NCI-H524 (cell line): ENCODE results near the gene MPRIP.

Source experiments
- DNase-seq, 2 experiments: peaks; one replicate each; lab custom pipeline; 2025; lab: John Stamatoyannopoulos, UW

MPRIP gene

DNA sequence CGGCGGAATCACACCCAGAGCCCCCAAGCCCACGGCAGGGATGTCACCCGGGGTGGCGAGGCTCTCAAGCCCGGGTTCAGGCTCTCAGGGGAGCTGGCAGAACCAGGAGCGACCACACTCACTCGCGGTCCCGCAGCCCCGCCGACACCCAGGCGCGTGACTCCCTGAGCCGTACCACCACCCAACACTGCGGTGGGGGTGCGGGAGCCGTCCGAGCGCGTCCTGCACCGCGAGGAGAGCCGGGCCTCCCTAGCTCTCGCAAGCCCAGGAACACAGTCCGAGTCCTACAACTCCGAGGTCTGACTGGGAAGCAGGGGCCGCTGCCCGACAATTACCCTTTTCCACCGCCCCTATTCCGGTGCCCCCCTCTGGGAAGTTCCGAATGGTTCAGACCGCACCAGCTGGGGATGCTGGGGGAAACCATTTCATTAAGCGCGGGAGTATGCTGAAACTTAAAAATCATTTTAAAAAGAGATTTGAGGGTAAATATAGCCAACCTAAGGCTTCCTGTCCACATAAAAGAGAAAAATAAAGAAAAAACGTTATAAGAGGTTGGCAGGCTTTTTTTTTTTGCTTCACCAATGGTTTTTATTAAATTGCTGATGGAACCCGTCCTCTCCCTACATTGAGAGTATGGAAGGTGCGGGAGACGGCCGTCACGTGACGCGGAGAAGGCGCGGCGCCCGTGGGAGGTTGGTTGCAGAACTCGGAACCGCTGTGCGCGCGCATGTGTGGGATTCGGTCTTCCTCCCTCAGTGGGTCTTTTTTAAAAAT lies 195.0 kb downstream of the MPRIP start, which contains the start of gene FLCN:
FLCN (minus strand) TSS at position 143 of the 774 bp plus-strand sequence. CDS start 9,031 bp downstream, outside the sequence.
- peak; percentile 71 to 77 for DNase-seq

DNA sequence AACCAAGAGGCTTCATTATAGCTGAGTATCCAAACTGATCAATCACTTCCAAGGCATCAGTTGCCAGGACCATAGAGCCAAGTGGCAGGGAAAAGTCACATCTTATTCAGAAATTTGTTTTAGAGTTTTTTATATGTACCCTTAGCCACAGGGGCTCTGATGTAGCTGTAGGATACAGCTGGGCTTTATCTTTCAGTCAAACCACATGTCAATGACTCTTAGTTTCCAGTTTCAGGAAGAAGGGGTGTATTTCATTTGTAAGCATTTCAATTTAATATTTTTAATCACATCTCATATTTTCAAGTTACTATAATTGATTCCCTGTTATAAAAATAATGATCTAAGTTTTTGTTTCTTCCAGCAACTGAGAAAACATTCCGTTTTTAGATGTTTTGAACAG lies 197.6 kb downstream of the MPRIP start:
- DNase-seq: no peak

DNA sequence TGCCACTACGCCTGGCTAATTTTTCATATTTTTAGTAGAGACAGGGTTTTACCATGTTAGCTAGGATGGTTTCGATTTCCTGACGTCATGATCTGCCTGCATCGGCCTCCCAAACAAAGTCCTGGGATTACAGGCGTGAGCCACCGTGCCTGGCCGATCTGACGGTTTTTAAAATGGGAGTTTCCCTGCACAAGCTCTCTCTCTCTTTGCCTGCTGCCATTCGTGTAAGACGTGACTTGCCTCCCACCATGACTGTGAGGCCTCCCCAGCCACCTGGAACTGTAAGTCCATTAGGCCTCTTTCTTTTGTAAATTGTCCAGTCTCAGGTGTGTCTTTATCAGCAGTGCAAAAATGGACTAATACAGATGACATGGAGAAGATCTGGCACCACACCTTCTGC lies 199.4 kb downstream of the MPRIP start:
- DNase-seq: no peak

DNA sequence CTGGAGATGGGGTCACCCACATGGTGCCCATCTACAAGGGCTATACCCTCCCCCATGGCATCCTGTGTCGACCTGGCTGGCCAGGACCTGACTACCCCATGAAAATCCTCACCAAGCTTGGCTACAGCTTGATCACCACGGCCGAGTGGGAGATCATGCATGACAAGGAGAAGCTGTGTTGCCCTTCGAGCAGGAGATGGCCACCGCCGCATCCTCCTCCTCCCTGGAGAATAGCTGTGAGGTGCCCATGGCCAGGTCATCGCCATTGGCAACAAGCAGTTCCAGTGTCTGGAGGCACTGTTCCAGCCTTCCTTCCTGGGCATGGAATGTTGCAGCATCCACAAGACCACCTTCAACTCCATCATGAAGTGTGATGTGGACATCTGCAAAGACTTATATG lies 200.0 kb downstream of the MPRIP start:
- DNase-seq: no peak
